ENCODE data around the gene TBCEL.

The TBCEL gene

GRCh38 chr11:121063728-121064127, 39.8 kb downstream of the TBCEL start:
- DNase-seq (ENCODE audit: low read depth in 2 of 2, low spot score in 1 of 2): no peak

- no peak for DNase-seq (ENCODE audit: low read depth in 2 of 2, low spot score in 1 of 2)
Measured at GRCh38 chr11:121066623-121067022, 42.7 kb downstream of the TBCEL start.

GRCh38 chr11:121067026-121067425, 43.1 kb downstream of the TBCEL start:
- DNase-seq (ENCODE audit: low read depth in 2 of 2, low spot score in 1 of 2): no peak

GRCh38 chr11:121067453-121067852, 43.6 kb downstream of the TBCEL start:
- DNase-seq (ENCODE audit: low read depth in 2 of 2, low spot score in 1 of 2): no peak

- DNase-seq (ENCODE audit: low read depth in 2 of 2, low spot score in 1 of 2): no peak
Measured at GRCh38 chr11:121067962-121068647, 44.2 kb downstream of the TBCEL start.

- DNase-seq (ENCODE audit: low read depth in 2 of 2, low spot score in 1 of 2): no peak
Measured at GRCh38 chr11:121068787-121069186, 44.9 kb downstream of the TBCEL start.

DNA sequence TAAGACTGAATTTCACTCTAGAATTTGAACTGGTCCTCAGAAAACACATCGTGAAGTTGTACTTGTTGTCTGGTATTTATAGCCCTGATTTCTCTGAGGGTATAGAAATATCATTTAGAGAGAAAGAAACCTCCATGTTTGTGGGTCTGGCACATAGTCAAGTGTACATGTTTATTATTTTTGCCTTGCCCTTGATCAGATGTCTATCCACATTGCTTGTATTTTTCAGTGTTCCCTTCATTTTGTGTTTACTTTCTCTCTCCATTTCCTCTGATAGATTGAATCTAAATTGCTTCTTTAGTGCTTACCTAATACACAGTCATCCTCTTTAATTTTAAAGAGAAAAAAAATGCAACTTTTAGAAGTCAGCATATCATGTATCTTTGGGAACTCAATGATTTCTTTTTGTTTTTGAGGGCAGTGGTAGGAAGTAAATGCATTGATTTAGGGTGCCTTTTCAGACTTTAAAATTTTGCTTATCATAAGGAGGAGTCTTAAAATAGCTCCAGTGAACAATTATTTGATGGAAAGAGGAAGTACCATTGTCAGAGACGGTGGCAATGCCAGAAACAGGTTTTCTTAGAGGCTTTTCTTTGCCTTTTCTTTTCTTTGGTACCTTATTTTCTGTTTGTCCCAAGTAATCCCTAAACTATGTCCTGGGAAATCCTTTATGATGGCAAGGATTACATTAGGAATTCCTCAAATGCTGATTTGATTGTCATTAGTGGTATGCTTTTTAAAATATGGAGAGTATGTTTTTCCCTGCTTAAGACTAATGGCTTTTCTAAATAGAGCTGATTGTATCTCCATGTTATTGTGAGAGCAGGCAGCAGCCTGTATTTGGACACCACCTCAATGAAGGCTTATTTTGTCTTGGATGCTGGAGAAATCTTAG, 47.3 kb downstream of the TBCEL start:
- DNase-seq (ENCODE audit: low read depth in 2 of 2, low spot score in 1 of 2): no peak

DNA sequence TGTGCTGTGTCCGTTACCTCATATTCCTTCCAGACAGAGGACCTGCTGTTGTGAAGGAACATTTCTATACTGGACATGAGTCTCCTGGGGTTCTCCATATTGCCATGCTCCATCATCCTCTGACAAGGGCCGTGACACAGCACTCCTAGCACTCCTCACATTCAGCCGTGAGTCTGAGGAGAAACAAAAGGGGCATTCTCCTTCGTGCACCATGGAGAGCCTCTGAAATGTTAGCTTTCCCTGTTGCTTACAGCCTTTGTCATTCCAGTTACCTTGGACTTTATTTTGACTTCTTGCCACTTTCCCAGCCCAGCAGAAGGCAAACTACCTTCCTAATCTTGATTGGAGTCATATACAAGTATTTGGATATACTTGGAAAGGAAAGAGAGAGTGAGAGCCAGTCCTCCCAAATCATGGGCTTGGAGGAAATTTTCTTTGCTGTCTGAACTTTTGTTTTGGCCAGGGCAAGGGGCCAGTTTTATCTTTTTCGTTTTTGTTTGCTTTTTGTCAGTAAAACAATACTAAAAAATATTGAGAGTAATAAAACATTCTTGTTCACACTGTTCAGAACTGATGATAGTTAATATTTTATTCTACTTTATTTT, 48.0 kb downstream of the TBCEL start:
- no peak for DNase-seq (ENCODE audit: low read depth in 2 of 2, low spot score in 1 of 2)

DNA sequence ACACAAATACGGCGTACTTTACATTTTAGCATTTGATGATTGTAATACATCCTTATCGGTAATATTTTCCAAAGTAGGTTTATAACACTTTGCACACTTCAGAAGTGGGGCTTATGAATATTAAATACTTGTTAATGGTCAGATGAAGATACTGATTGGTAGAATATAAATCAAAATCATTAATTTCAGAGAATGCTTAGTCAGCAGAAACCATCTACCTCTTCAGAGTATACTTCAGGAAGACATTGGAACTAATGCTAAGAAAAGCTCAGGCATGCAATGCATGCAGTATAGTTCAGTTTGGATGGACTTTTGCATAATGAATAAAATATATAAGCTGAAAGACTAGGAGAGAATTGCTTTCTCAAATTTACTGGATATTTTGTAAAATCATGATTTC, 57.4 kb downstream of the TBCEL start:
- no peak for DNase-seq (ENCODE audit: low read depth in 2 of 2, low spot score in 1 of 2)

GRCh38 chr11:121082219-121082618, 58.3 kb downstream of the TBCEL start:
- no peak for DNase-seq (ENCODE audit: low read depth in 2 of 2, low spot score in 1 of 2)

GRCh38 chr11:121082670-121083069, 58.8 kb downstream of the TBCEL start:
- no peak for DNase-seq (ENCODE audit: low read depth in 2 of 2, low spot score in 1 of 2)

GRCh38 chr11:121086866-121087265, 63.0 kb downstream of the TBCEL start:
- no peak for DNase-seq (ENCODE audit: low read depth in 2 of 2, low spot score in 1 of 2)

- DNase-seq (ENCODE audit: low read depth in 2 of 2, low spot score in 1 of 2): no peak
Measured at GRCh38 chr11:121089566-121089965, 65.7 kb downstream of the TBCEL start.

DNA sequence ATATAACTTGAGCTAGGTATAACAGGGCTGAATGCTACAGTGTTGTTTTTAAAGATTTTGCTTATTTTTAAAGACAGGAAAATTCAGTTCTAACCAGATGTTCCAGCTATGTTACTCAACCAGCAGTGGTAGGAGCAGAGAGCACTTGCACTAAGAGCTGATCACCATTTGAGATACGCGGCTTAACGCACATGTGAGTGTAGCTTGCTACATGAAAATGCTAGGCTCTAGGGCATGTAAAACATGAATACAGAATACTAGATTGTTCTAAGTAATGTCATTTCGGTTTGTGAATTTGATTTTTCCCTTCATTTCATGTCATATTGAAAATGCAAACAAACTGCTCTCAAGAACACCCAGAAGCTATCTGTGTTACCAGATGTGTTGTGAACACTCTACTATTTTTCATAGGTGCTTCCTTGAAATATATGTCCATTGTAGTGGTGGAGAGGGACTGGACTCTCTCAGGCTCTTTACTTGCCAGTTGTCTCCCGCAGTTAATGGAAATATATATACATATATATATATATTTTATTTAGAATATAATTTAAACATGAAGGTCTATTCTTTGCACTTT, 66.3 kb downstream of the TBCEL start:
- DNase-seq (ENCODE audit: low read depth in 2 of 2, low spot score in 1 of 2): no peak

GRCh38 chr11:121091492-121092152, 67.7 kb downstream of the TBCEL start:
- DNase-seq (ENCODE audit: low read depth in 2 of 2, low spot score in 1 of 2): no peak

GRCh38 chr11:121095561-121095960, 71.7 kb downstream of the TBCEL start:
- DNase-seq (ENCODE audit: low read depth in 2 of 2, low spot score in 1 of 2): no peak

DNA sequence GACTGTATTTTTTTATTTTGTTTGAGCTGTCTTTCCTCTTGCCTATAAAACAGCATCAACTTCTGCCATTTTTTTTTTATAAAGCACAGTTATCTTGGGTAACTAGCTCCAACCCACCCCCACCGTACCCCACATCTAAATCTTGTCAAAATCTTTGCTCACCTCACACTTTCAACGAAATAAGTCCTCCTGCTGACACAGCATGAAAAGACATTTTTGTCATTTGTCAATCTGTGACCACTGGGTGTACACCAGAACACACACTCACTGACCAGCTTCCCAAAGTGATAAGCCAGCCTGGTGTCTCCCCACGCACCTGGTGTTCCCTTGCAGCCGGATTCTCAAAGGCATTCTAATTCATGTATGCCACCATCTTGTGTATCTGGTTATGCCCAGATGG, 75.5 kb downstream of the TBCEL start:
- no peak for DNase-seq (ENCODE audit: low read depth in 2 of 2, low spot score in 1 of 2)

- DNase-seq (ENCODE audit: low read depth in 2 of 2, low spot score in 1 of 2): no peak
Measured at GRCh38 chr11:121099885-121100284, 76.0 kb downstream of the TBCEL start.

- no peak for DNase-seq (ENCODE audit: low read depth in 2 of 2, low spot score in 1 of 2)
Measured at GRCh38 chr11:121100943-121101342, 77.0 kb downstream of the TBCEL start, which contains the start of gene TECTA. Gene TECTA, plus strand, starts transcription at chr11:121101243. Its CDS starts 1,423 bp downstream, at chr11:121102666.

- DNase-seq (ENCODE audit: low read depth in 2 of 2, low spot score in 1 of 2): no peak
Measured at GRCh38 chr11:121104312-121104762, 80.4 kb downstream of the TBCEL start.

DNA sequence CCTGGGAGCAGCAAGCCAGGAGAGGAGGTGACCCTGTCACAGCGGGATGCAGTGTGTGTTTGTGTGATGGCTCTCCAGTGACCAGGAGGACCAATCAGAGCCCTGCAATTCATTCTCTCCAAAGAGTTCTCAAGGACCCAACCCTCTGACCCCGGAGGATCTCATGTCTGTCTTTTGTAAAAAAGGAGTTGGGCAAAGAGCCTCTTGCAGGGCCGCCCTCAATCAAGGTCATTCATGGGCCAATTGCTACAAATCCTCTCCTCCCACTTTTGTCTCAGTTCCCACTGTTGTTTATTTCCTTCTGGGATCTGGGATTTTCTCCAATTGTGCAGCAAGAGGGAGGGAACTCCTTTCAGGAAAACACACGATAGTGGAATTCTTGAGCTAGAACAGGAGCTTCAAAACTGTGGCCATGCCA, 81.2 kb downstream of the TBCEL start:
- no peak for DNase-seq (ENCODE audit: low read depth in 2 of 2, low spot score in 1 of 2)
